Measurements from ENCODE around the gene PALLD. TPM values are rescaled to one million over a fixed set of nuclear protein-coding genes. Genes with fewer than 3 reads are reported as not detected.
A peak's percentile ranks its signal among the peaks of the same experiment; 100 is the strongest.

The PALLD gene
- total and polyA plus RNA-seq, 2 experiments from 2014 or later: 157 to 178 TPM

DNA sequence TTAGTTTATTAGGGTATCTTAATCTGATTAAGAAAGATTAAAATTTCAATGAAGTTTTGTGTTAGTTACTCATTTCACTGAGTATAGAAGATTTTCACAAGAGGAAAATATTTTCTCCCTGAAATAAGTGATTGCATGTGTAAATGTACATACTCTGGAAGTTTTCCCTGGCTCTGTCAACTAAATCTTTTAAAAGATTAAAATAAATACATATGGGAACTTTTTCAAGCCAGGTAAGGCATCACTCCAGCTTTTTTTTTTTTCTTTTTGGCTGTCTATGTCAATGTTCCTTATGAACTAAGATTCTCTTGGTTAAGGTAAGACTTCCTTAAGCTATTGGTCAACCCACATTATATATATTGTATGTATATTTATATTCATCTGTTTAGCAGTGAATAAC, 395.6 kb downstream of the PALLD start:
- TF ChIP-seq, protein P1, sequence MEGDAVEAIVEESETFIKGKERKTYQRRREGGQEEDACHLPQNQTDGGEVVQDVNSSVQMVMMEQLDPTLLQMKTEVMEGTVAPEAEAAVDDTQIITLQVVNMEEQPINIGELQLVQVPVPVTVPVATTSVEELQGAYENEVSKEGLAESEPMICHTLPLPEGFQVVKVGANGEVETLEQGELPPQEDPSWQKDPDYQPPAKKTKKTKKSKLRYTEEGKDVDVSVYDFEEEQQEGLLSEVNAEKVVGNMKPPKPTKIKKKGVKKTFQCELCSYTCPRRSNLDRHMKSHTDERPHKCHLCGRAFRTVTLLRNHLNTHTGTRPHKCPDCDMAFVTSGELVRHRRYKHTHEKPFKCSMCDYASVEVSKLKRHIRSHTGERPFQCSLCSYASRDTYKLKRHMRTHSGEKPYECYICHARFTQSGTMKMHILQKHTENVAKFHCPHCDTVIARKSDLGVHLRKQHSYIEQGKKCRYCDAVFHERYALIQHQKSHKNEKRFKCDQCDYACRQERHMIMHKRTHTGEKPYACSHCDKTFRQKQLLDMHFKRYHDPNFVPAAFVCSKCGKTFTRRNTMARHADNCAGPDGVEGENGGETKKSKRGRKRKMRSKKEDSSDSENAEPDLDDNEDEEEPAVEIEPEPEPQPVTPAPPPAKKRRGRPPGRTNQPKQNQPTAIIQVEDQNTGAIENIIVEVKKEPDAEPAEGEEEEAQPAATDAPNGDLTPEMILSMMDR (IDR thresholded peaks at IDR 0.05; ENCODE audit: low read depth, low read length): no peak
- no peak overlapping the region for H3K4me3 ChIP-seq
- peak overlapping the region; percentile 13 for H3K27ac ChIP-seq
- no peaks in the 10 kb centered on the region for H3K27me3 ChIP-seq
- peaks cover 5% of the 10 kb centered on the region for H3K4me1 ChIP-seq (ENCODE audit: low read depth)
- no peaks in the 10 kb centered on the region for H3K9me3 ChIP-seq (ENCODE audit: low read depth)
- peaks cover 70% of the 10 kb centered on the region for H3K36me3 ChIP-seq
- DNase-seq (ENCODE audit: low read depth in 1 of 2, low spot score in 1 of 2): no peak

DNA sequence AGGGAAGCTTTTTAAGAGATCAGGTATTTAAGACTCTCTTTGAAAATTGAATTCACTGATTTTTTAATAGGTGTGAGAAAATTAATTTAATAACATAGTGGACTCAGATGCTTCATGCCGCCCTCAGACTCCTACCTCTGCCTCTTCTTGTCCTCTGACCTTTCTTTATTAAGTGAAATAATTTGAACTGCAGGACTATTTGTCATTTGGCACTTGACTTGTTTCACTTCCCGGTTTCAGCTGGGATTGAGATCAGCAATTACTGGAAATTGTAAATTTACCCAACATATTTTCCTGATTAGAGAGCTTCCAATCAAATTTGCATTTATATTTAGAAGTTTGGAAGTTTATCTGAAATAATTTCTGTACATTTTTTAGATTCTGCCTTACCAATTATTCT, 396.4 kb downstream of the PALLD start:
- H3K36me3 ChIP-seq: peaks cover 76% of the 10 kb centered on the region

DNA sequence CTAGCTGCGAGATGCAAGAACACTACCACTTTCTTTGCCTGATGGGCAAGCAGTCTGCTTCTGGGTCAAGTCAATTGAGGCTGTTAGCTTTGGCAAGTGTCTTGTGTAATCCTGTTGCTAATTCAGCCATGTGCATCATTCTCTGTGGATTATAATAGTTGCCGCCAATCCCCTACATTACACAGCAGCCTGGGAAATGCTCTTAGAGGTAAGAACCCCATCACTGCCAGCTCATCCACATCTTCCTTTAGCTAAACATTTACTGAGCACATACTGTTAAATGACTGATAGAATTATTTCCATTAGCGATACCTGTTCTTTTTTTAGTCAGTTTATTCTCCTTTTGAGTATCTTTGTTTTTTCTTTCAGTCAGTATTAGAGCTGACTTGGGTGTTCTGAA, 397.0 kb downstream of the PALLD start:
- H3K4me3 ChIP-seq: no peak overlapping the region
- H3K4me1 ChIP-seq (ENCODE audit: low read depth): no peaks in the 10 kb centered on the region
- no peaks in the 10 kb centered on the region for H3K9me3 ChIP-seq (ENCODE audit: low read depth)
- no peaks in the 10 kb centered on the region for H3K27me3 ChIP-seq
- peaks cover 82% of the 10 kb centered on the region for H3K36me3 ChIP-seq
- TF ChIP-seq, protein P1 (IDR thresholded peaks at IDR 0.05; ENCODE audit: low read depth, low read length): no peak
- no peak for DNase-seq (ENCODE audit: low read depth in 1 of 2, low spot score in 1 of 2)
- H3K27ac ChIP-seq: no peak overlapping the region

More for the DNA sequence above, 396.4 kb downstream of the PALLD start:
- Histone ChIP-seq H3K4me3 (no peak overlapping the region), H3K27ac (peak overlapping the region; percentile 13), H3K4me1 (ENCODE audit: low read depth) (no peaks in the 10 kb centered on the region), H3K27me3 (no peaks in the 10 kb centered on the region), H3K9me3 (ENCODE audit: low read depth) (no peaks in the 10 kb centered on the region)
- TF ChIP-seq, protein P1 (IDR thresholded peaks at IDR 0.05; ENCODE audit: low read depth, low read length): no peak
- DNase-seq (ENCODE audit: low read depth in 1 of 2, low spot score in 1 of 2): no peak

DNA sequence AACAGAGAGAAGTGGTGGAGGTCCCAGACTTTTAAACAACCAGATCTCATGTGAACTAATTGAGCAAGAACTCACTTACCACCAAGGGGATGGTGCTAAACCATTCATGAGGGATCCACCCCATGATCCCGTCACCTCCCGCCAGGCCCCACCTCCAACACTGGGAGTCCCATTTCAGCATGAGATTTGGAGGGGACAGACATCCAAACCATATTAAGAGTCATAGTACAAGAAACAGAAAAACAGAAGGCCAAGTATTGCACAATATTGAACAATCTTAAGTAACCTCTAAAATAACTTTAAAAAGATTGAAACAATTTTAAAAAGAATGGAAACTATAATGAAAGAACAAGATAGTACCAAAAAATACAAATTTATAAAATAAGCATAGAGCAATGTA, 403.2 kb downstream of the PALLD start:
- H3K4me1 ChIP-seq (ENCODE audit: low read depth): no peaks in the 10 kb centered on the region
- H3K36me3 ChIP-seq: peaks cover 91% of the 10 kb centered on the region
- TF ChIP-seq, protein P1 (IDR thresholded peaks at IDR 0.05; ENCODE audit: low read depth, low read length): no peak

DNA sequence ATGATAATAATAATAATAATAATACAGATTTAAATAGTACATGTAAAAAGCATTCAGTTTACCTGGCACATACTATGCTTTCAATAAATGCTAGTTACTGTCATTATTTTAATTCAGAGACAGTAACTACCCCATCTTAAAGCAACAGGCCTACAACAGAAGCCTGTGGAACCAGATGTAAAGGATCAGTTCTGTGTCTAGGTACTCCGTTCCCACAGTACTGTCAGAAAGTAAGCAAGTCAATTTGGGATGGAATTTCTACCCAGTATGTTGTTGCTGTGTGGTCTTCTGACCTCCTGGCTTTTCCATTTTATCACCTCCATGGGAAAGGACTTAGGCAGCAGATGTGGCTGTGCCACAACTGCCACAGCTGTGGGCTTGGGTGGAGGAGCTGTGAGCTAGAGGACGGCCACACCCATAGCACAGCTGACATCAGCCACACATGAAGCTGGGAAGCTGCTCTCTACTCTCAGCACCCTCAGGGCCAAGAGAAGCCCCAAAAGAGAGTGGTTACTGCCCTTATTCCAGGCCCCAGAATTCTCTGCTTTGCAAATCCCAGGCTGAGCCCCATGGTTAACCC, 410.4 kb downstream of the PALLD start:
- Histone ChIP-seq H3K9me3 (ENCODE audit: low read depth) (no peaks in the 10 kb centered on the region), H3K36me3 (peaks cover 65% of the 10 kb centered on the region), H3K4me1 (ENCODE audit: low read depth) (peaks cover 14% of the 10 kb centered on the region), H3K4me3 (no peak overlapping the region), H3K27me3 (no peaks in the 10 kb centered on the region), H3K27ac (no peak overlapping the region)
- DNase-seq (ENCODE audit: low read depth in 1 of 2, low spot score in 1 of 2): no peak
- TF ChIP-seq, protein P1 (IDR thresholded peaks at IDR 0.05; ENCODE audit: low read depth, low read length): no peak

More for the DNA sequence above, 403.2 kb downstream of the PALLD start:
- DNase-seq (ENCODE audit: low read depth in 1 of 2, low spot score in 1 of 2): peak in 1 of 2 donors; percentile 45
- Histone ChIP-seq H3K27me3 (no peaks in the 10 kb centered on the region), H3K4me3 (no peak overlapping the region), H3K27ac (no peak overlapping the region), H3K9me3 (ENCODE audit: low read depth) (no peaks in the 10 kb centered on the region)

Data from cardiac muscle cell (in vitro differentiated cells and primary cell).